GM23338 (cell line): ENCODE results near the gene CEP43. TPM values are rescaled to one million over a fixed set of nuclear protein-coding genes. Genes with fewer than 3 reads are reported as not detected.

Source experiments
- ATAC-seq: fragments of 200-7000 bp; cut with Tn5 transposase; 3 replicates; pipeline ENCODE4 v1.9.1; 2020
- DNase-seq: peaks from one replicate; pipeline ENCODE4 v3.0.0-alpha.2; 2015; ENCODE audit warnings: low spot score
- H2AFZ ChIP-seq: fragments of 200-600 bp; sonication (generic); 2 replicates; pipeline ENCODE4 v1.8.0; 2016; ENCODE audit warnings: antibody characterized with exemption, mild to moderate bottlenecking, moderate library complexity
- H3F3A ChIP-seq: fragments of 200-600 bp; sonication (generic); replicated peaks from 2 replicates; pipeline ENCODE4 v1.8.0; 2017; ENCODE audit warnings: antibody characterized with exemption, mixed run types, low read depth
- H3K27ac ChIP-seq: fragments of 200-600 bp; sonication (generic); 2 replicates; pipeline ENCODE4 v1.6.1; 2016; ENCODE audit warnings: low read depth
- H3K27me3 ChIP-seq: fragments of 200-600 bp; sonication (generic); 2 replicates; pipeline ENCODE4 v1.8.0; 2016; ENCODE audit warnings: mild to moderate bottlenecking, mixed run types, moderate library complexity; ENCODE audit not compliant: insufficient read depth
- H3K36me3 ChIP-seq: fragments of 200-600 bp; sonication (generic); 2 replicates; pipeline ENCODE4 v1.8.0; 2016; ENCODE audit warnings: mild to moderate bottlenecking; ENCODE audit not compliant: insufficient read depth
- H3K4me1 ChIP-seq: fragments of 200-600 bp; sonication (generic); 2 replicates; pipeline ENCODE4 v1.8.0; 2016; ENCODE audit warnings: mild to moderate bottlenecking, moderate library complexity; ENCODE audit not compliant: insufficient read depth
- H3K4me2 ChIP-seq: fragments of 200-600 bp; sonication (generic); 2 replicates; pipeline ENCODE4 v1.7.1; 2017; ENCODE audit warnings: mixed run types
- H3K4me3 ChIP-seq: fragments of 200-600 bp; sonication (generic); 2 replicates; pipeline ENCODE4 v1.6.1; 2016; ENCODE audit warnings: mixed run types
- H3K79me2 ChIP-seq: fragments of 200-600 bp; sonication (generic); replicated peaks from 2 replicates; pipeline ENCODE4 v1.8.0; 2017; ENCODE audit warnings: mild to moderate bottlenecking; ENCODE audit not compliant: insufficient read depth
- H3K9me2 ChIP-seq: fragments of 200-600 bp; sonication (generic); 2 replicates; pipeline ENCODE4 v1.8.0; 2017; ENCODE audit not compliant: insufficient read depth
- H4K20me1 ChIP-seq: fragments of 200-600 bp; sonication (generic); replicated peaks from 2 replicates; pipeline ENCODE4 v1.8.0; 2017; ENCODE audit warnings: mild to moderate bottlenecking; ENCODE audit not compliant: insufficient read depth
- H3K27ac Mint-ChIP-seq: 2 replicates; pipeline ENCODE4 v1.8.0; 2020; ENCODE audit warnings: inconsistent platforms, mild to moderate bottlenecking, moderate library complexity, mixed read lengths
- H3K27me3 Mint-ChIP-seq: 3 replicates; pipeline ENCODE4 v1.8.0; 2022; ENCODE audit warnings: low read depth, mild to moderate bottlenecking, moderate library complexity, mixed read lengths, inconsistent platforms; ENCODE audit not compliant: insufficient read depth, poor library complexity
- H3K36me3 Mint-ChIP-seq: 3 replicates; pipeline ENCODE4 v1.8.0; 2021; ENCODE audit warnings: low read depth, mild to moderate bottlenecking, inconsistent platforms, moderate library complexity, mixed read lengths
- H3K4me1 Mint-ChIP-seq: 3 replicates; pipeline ENCODE4 v1.8.0; 2020; ENCODE audit warnings: mild to moderate bottlenecking, inconsistent platforms, mixed read lengths
- H3K4me3 Mint-ChIP-seq: 3 replicates; pipeline ENCODE4 v1.8.0; 2021; ENCODE audit warnings: moderate library complexity, mild to moderate bottlenecking, inconsistent platforms, mixed read lengths
- H3K9me3 Mint-ChIP-seq: 3 replicates; pipeline ENCODE4 v1.8.0; 2020; ENCODE audit warnings: moderate library complexity, mild to moderate bottlenecking, inconsistent platforms, mixed read lengths
- CREB1 ChIP-seq: fragments of 250-450 bp; sonication (Bioruptor Pico); IDR thresholded peaks from 2 replicates; pipeline ENCODE4 v1.5.0; 2020; ENCODE audit warnings: low read depth, mild to moderate bottlenecking, moderate library complexity
- CTCF ChIP-seq, 2 experiments: fragments of 200-600 bp in 1 of 2; sonication (generic) in 1 of 2; conservative IDR thresholded peaks; 2 replicates each; pipeline versions ENCODE4 v1.5.1 to v1.6.1; 2016 to 2017; ENCODE audit warnings: antibody characterized with exemption in 2 of 2, low read depth in 2 of 2, mild to moderate bottlenecking in 2 of 2, moderate library complexity in 1 of 2
- ETS1 ChIP-seq: IDR thresholded peaks from 2 replicates; pipeline ENCODE4 v1.6.1; 2016; ENCODE audit warnings: antibody characterized with exemption
- EZH2 ChIP-seq: fragments of 200-600 bp; sonication (generic); IDR thresholded peaks from one replicate; pipeline ENCODE4 v1.8.0; 2017; ENCODE audit warnings: antibody characterized with exemption, mild to moderate bottlenecking, low read depth; ENCODE audit not compliant: unreplicated experiment
- EZH2phosphoT487 ChIP-seq: fragments of 200-600 bp; sonication (generic); IDR thresholded peaks from one replicate; pipeline ENCODE4 v1.8.1; 2018; ENCODE audit warnings: antibody characterized with exemption; ENCODE audit not compliant: unreplicated experiment
- JUNB ChIP-seq: IDR thresholded peaks from one replicate; pipeline ENCODE4 v1.6.1; 2016; ENCODE audit warnings: antibody characterized with exemption; ENCODE audit not compliant: unreplicated experiment
- NANOG ChIP-seq: IDR thresholded peaks from 2 replicates; pipeline ENCODE4 v1.6.1; 2016; ENCODE audit warnings: antibody characterized with exemption, borderline replicate concordance
- POLR2AphosphoS5 ChIP-seq: IDR thresholded peaks from 2 replicates; pipeline ENCODE4 v1.6.1; 2016; ENCODE audit warnings: antibody characterized with exemption, low read depth
- REST ChIP-seq: IDR thresholded peaks from one replicate; pipeline ENCODE4 v1.6.1; 2018; ENCODE audit warnings: antibody characterized with exemption; ENCODE audit not compliant: unreplicated experiment
- STAT1 ChIP-seq: IDR thresholded peaks from one replicate; pipeline ENCODE4 v1.6.1; 2016; ENCODE audit warnings: antibody characterized with exemption; ENCODE audit not compliant: unreplicated experiment
- ZNF114 ChIP-seq: fragments of 250-450 bp; sonication (Bioruptor Pico); IDR thresholded peaks from 2 replicates; pipeline ENCODE4 v1.5.0; 2020; ENCODE audit warnings: mild to moderate bottlenecking, moderate library complexity
- ZNF331 ChIP-seq: fragments of 250-450 bp; sonication (Bioruptor Pico); IDR thresholded peaks from 2 replicates; pipeline ENCODE4 v1.5.0; 2020; ENCODE audit warnings: low read depth, mild to moderate bottlenecking, moderate library complexity
- ZNF462 ChIP-seq: fragments of 250-450 bp; sonication (Bioruptor Pico); IDR thresholded peaks from 2 replicates; pipeline ENCODE4 v1.5.0; 2020; ENCODE audit warnings: mild to moderate bottlenecking, moderate library complexity
- polyA plus RNA-seq: library from polyadenylated mRNA; unstranded; fragments of >200 nt; fragmentation: Nextera tagmentation; extraction: Ambion mirVana; gene quantifications from 2 replicates; pipeline ENCODE4 v1.2.1, GENCODE V29; 2016
- total RNA-seq: library from RNA; depleted of rRNA; stranded (reverse); fragments of >200 nt; shearing (Covaris generic); gene quantifications from 2 replicates; pipeline ENCODE4 v1.2.3, GENCODE V29; 2014

CEP43 gene
- total and polyA plus RNA-seq, 2 experiments from 2014 or later, result 39.9 to 44.3 TPM

DNA sequence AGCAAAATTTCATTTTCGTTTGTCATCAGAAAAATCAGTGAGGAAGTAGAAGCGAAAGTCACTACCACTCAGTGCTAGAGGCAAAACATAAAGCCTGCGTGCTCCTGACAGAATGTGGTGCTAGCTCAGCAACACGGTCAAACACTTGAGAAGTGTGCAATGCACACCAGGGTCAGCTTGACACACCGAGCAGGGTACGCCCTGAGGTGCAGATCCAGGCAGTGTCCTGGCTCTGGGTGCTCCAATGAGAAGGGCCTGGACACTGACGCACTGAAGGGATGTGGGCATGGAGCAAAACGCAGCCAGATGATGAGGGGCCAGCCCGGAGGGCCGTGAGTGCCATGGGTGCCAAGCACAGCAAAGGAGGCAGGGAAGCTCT, 48.8 kb upstream of the CEP43 start:
- Mint-ChIP-seq H3K4me3 (no peak overlapping the region; the same call in 2 of the 3 replicates), H3K4me1 (peaks cover 9% of the 10 kb centered on the region), H3K27me3 (peaks cover 5% of the 10 kb centered on the region), H3K27ac (no peak overlapping the region), H3K36me3 (peaks cover 46% of the 10 kb centered on the region), H3K9me3 (peaks cover 18% of the 10 kb centered on the region)
- ATAC-seq (no peak), DNase-seq (no peak)
- no peaks in the 10 kb centered on the region for H3F3A ChIP-seq
- H3K36me3 ChIP-seq, result no peaks in the 10 kb centered on the region; the same call in 1 of the 2 replicates
- no peak overlapping the region for H2AFZ ChIP-seq
- H3K27ac ChIP-seq, result peak overlapping the region; percentile 55; the same call in 1 of the 2 replicates
- H3K79me2 ChIP-seq, result peaks cover 6% of the 10 kb centered on the region; the same call in 1 of the 2 replicates
- H3K9me2 ChIP-seq, result no peaks in the 10 kb centered on the region
- H3K27me3 ChIP-seq, result peaks cover under 1% of the 10 kb centered on the region; the same call in 1 of the 2 replicates
- H3K4me3 ChIP-seq, result no peak overlapping the region
- peaks cover 11% of the 10 kb centered on the region for H3K4me1 ChIP-seq
- H3K4me2 ChIP-seq, result peak overlapping the region; percentile 58; the same call in 1 of the 2 replicates
- no peak for TF ChIP-seq ZNF462 (CRISPR knock-in tag)
- no peak for TF ChIP-seq REST
- no peak for TF ChIP-seq ZNF331 (CRISPR knock-in tag)
- no peak for TF ChIP-seq ETS1
- TF ChIP-seq CTCF (conservative IDR thresholded peaks at IDR 0.05; ENCODE audit: low read depth in 2 of 2), result no peak
- TF ChIP-seq CREB1 (CRISPR knock-in tag), result no peak
- TF ChIP-seq STAT1, result no peak
- TF ChIP-seq ZNF114, result no peak
- TF ChIP-seq EZH2phosphoT487, result no peak
- TF ChIP-seq EZH2, result no peak
- TF ChIP-seq JUNB, result no peak
- TF ChIP-seq NANOG, result no peak
- TF ChIP-seq POLR2AphosphoS5, result no peak
- no peaks in the 10 kb centered on the region; the same call in 1 of the 2 replicates for H4K20me1 ChIP-seq
